ENCODE measurements around the gene LRCH4. TPM values are rescaled to one million over a fixed set of nuclear protein-coding genes. Genes with fewer than 3 reads are reported as not detected.

The LRCH4 gene
- total RNA-seq, 1 donor from 2014 or later = 64.5 TPM

DNA sequence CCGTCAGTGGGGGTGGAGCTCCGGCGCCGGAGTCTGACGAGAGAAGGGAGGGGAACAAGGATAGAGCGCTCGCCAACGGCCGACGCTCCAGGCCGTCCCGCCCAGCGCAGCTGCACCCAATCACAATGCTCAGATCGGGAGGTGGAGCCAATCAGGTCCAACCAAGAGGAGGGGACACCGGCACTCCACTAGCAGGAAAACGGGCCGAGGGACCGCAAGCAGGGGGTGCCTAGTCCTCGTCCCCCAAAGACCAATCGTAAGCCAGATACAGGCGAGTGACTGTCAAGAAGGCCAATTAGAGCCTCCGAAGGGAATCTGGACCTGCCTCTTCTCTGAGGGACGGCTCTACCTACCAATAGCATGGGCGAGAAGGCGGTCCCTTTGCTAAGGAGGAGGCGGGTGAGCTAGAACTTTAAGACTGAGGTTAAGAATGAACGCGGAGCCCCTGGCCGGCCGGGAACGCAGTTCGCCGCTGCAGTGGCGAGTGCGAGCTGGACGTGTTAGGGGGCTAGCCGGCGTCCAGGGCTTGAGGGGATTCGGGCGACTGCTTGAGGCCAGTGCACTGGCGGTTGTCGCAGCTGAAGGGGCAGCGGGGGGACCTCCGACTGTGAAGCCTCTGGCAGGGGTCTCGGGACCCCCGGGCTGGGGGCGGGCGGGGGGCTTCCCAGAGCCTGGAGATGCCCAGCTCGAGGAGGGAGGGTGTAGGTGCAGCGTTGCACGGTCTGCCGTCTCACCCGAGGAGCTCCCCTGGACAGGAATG, 517 bp upstream of the LRCH4 start, which contains the start of gene FBXO24:
Gene FBXO24 (plus strand): TSS at position 63 of the 760 bp plus-strand sequence. CDS start 298 bp downstream, at position 361.
- H3K4me1 Mint-ChIP-seq (ENCODE audit: unreplicated experiment) = peaks cover 30% of the 10 kb centered on the region
- peak within 1 kb of the TSS; percentile 99 for H3K27ac Mint-ChIP-seq
- H3K27me3 Mint-ChIP-seq = peaks cover 8% of the 10 kb centered on the region

DNA sequence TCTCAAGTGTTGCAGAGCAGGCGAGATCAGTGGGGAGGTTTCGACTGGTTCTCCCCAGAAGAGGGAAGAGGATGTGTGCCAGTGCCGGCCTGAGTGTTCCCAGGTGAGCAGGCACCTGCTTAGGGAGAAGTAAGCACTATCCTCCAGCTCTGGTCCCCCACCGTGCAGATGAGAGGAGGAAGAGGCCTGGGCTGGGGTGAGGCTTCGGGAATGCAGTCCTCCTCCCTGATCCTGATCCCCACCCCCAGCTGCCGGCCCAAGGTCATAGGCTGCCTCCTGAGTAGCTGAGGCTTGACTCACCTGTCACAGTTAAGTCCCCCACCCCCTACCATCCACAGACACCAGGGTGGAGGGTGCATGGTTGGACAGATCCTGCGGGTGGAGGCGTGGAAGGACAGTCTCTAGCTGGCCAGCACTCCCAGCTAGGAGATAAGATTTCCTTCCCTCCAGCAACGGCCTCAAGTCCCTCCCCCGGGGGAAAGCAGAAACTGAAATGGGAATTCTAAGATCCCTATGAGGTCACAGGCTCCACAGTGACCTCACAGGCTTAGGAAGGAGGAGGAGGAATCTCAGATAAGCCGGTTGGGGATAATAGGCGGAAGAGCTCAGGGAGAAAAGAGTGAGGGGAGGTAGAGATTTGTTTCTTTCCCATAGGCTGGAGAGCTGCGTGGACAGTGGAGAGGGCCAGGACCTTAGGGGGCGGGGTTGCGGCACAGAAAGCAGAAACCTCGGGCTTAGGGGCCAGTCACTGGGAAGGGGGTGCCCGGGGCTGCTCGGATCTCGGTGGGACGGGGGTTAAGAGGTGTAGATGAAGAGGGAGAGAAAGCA, 1.0 kb downstream of the LRCH4 start:
- H3K9me3 Mint-ChIP-seq = no peaks in the 10 kb centered on the region
- peak overlapping the region; percentile 99 for H3K27ac Mint-ChIP-seq
- H3K4me3 Mint-ChIP-seq = peak overlapping the region; percentile 97
- peaks cover 3% of the 10 kb centered on the region for H3K27me3 Mint-ChIP-seq
- H3K4me1 Mint-ChIP-seq (ENCODE audit: unreplicated experiment) = peaks cover 23% of the 10 kb centered on the region
- no peak for TF ChIP-seq CTCF (conservative IDR thresholded peaks at IDR 0.05)
- DNase-seq (ENCODE audit: extremely low spot score, unreplicated experiment) = no peak
- no peaks in the 10 kb centered on the region for H3K36me3 Mint-ChIP-seq

More for the DNA sequence above, 517 bp upstream of the LRCH4 start, which contains the start of gene FBXO24:
- Mint-ChIP-seq H3K36me3 (no peaks in the 10 kb centered on the region), H3K9me3 (no peaks in the 10 kb centered on the region), H3K4me3 (peak within 1 kb of the TSS; percentile 97)
- DNase-seq (ENCODE audit: extremely low spot score, unreplicated experiment) = peak; percentile 100
- TF ChIP-seq CTCF (conservative IDR thresholded peaks at IDR 0.05) = no peak

DNA sequence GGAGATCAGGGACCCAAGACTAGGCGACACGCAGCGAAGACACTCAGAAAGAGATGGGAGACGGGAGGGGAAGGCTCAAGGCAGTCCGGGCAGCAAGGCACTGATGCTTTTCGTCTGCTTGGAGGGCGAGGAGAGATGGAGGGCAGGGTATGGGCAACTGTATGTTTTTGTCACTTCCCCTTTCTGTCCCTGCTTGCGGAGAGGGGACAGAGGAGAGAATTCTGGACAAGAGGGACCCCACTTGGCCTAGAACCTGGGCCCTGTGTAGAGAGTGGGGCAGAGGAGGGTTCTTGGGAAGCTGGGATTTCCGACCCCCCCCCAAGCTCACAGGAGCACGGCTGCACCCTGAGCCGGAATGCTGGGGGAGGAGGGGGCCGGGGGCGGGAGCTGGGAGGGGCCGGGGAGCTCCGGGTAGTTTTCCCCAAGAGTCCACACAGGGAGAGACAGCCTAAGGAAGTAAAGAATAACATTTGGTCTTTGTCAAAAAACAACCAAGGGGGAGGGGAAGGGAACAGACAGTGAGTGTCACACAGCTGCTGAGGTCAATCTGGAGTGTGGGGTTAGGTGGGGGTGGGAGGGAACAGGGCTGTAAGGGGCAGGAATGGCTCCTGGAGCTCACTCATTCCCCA, 1.8 kb downstream of the LRCH4 start:
- H3K9me3 Mint-ChIP-seq = no peaks in the 10 kb centered on the region
- peaks cover 15% of the 10 kb centered on the region for H3K4me1 Mint-ChIP-seq (ENCODE audit: unreplicated experiment)
- no peak for DNase-seq (ENCODE audit: extremely low spot score, unreplicated experiment)
- no peak for TF ChIP-seq CTCF (conservative IDR thresholded peaks at IDR 0.05)
- no peaks in the 10 kb centered on the region for H3K36me3 Mint-ChIP-seq
- H3K27me3 Mint-ChIP-seq = peaks cover 1% of the 10 kb centered on the region
- peak overlapping the region; percentile 99 for H3K27ac Mint-ChIP-seq
- H3K4me3 Mint-ChIP-seq = peak overlapping the region; percentile 97

- Mint-ChIP-seq H3K27ac (peak overlapping the region; percentile 99), H3K27me3 (no peaks in the 10 kb centered on the region), H3K4me1 (ENCODE audit: unreplicated experiment) (peaks cover 10% of the 10 kb centered on the region), H3K36me3 (no peaks in the 10 kb centered on the region), H3K9me3 (no peaks in the 10 kb centered on the region), H3K4me3 (peak overlapping the region; percentile 97)
- TF ChIP-seq CTCF (conservative IDR thresholded peaks at IDR 0.05) = no peak
- no peak for DNase-seq (ENCODE audit: extremely low spot score, unreplicated experiment)
Measured at GRCh38 chr7:100583132-100584053, 2.5 kb downstream of the LRCH4 start.

- H3K4me3 Mint-ChIP-seq = peak overlapping the region; percentile 65
- no peaks in the 10 kb centered on the region for H3K27me3 Mint-ChIP-seq
- TF ChIP-seq CTCF (conservative IDR thresholded peaks at IDR 0.05) = no peak
- no peak for DNase-seq (ENCODE audit: extremely low spot score, unreplicated experiment)
- H3K9me3 Mint-ChIP-seq = no peaks in the 10 kb centered on the region
- peak overlapping the region; percentile 99 for H3K27ac Mint-ChIP-seq
- H3K36me3 Mint-ChIP-seq = no peaks in the 10 kb centered on the region
- H3K4me1 Mint-ChIP-seq (ENCODE audit: unreplicated experiment) = peaks cover 7% of the 10 kb centered on the region
Measured at GRCh38 chr7:100582650-100583049, 3.3 kb downstream of the LRCH4 start.
